Transverse colon (tissue), 4 donors: ENCODE data around the gene SRSF11. TPM values are rescaled to one million over a fixed set of nuclear protein-coding genes. Genes with fewer than 3 reads are reported as not detected.

Experiments
- DNase-seq: peaks from one replicate; pipeline ENCODE4 v3.0.0-alpha.2; 2019
- H3K27ac ChIP-seq, 4 donors: fragments of 200-600 bp; sonication (generic); 2 replicates each; pipeline ENCODE4 v1.5.1; 2016 to 2018; ENCODE audit warnings: inconsistent platforms in 4 of 4
- H3K27me3 ChIP-seq: fragments of 200-600 bp; sonication (generic); 2 replicates; pipeline ENCODE4 v1.5.1; 2017; ENCODE audit warnings: inconsistent platforms
- H3K36me3 ChIP-seq, 4 donors: fragments of 200-600 bp; sonication (generic); 2 replicates each; pipeline ENCODE4 v1.5.1; 2017 to 2019; ENCODE audit warnings: inconsistent platforms in 4 of 4
- H3K4me1 ChIP-seq, 4 donors: fragments of 200-600 bp; sonication (generic); 2 replicates each; pipeline ENCODE4 v1.5.1; 2017 to 2020; ENCODE audit warnings: inconsistent platforms in 4 of 4
- H3K4me3 ChIP-seq, 4 donors: fragments of 200-600 bp; sonication (generic); 1 replicate in 1 of 4; 2 replicates in 3 of 4; pipeline versions ENCODE4 v1.5.1 to v1.6.1; 2017 to 2019; ENCODE audit warnings: inconsistent platforms in 4 of 4
- H3K9me3 ChIP-seq, 2 donors: fragments of 200-600 bp; sonication (generic); 2 replicates each; pipeline ENCODE4 v1.5.1; 2017 to 2019; ENCODE audit warnings: inconsistent platforms in 2 of 2
- EP300 ChIP-seq: sonication (generic); formaldehyde crosslinking; IDR thresholded peaks from one replicate; pipeline ENCODE4 v1.6.1; 2017; ENCODE audit warnings: antibody characterized with exemption, low read depth
- POLR2A ChIP-seq: fragments of 450-650 bp; IDR thresholded peaks from one replicate; pipeline ENCODE4 v1.6.1; 2016; ENCODE audit warnings: antibody characterized with exemption, mild to moderate bottlenecking, moderate library complexity
- POLR2AphosphoS5 ChIP-seq, 3 donors: sonication (generic); formaldehyde crosslinking; IDR thresholded peaks; one replicate each; pipeline ENCODE4 v1.6.1; 2016; ENCODE audit warnings: antibody characterized with exemption in 3 of 3
- WGBS, 2 donors: methylation state at CpG; one replicate each; pipeline ENCODE4 v1.1.5; 2018; ENCODE audit warnings: low coverage in 1 of 2; 5-methylcytosine and 5-hydroxymethylcytosine counted together
- in situ Hi-C, 4 donors: fragments of 200-750 bp; cut with MboI; loops; one replicate each; pipeline versions ENCODE4 v1.15.0 to v1.15.1; 2017; ENCODE audit warnings: low sequenced_read_pairs in 3 of 4, low pct_ligation_motif_present in 1 of 4, low pct_unique_long_range_greater_than_20kb in 1 of 4
- intact Hi-C: fragments of 100-400 bp; cut with DNase I; formaldehyde crosslinking; loops from one replicate; pipeline ENCODE4 v1.15.1; 2023; ENCODE audit warnings: low total_unique reads
- total RNA-seq, 4 donors: library from RNA; depleted of rRNA; stranded (reverse); fragments of >200 nt; gene quantifications; one replicate each; pipeline ENCODE4 v1.1.0, GENCODE V29; 2016
- TF ChIP-seq, protein P1 (sequence below), 5 experiments: fragments of 200-600 bp in 3 of 5; fragments of 450-650 bp in 2 of 5; sonication (generic) in 3 of 5; IDR thresholded peaks; 1 replicate in 2 of 5; 2 replicates in 3 of 5; pipeline ENCODE4 v1.5.1; 2016 to 2017; ENCODE audit warnings: antibody characterized with exemption in 5 of 5, inconsistent platforms in 3 of 5, mild to moderate bottlenecking in 2 of 5, moderate library complexity in 1 of 5

The SRSF11 gene
- total RNA-seq, 4 donors from 2014 or later: 103 to 573 (median 189) TPM

DNA sequence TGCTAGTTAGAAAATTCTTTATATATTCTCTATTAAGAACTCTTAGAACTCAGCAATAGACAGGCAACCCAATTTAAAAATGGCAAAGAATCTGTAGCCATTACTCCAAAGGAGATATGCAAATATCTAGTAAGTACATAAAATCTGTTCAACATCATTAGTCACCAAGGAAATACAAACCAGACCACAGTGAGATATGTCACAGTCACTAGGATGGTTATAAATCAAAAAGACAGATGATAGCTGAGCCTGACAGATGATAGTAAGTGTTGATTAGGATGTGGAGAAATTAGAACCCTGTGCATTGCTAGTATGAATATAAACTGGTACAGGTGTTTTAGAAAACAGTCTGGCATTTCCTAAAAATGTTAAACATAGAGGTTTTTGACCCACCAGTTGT lies 26.6 kb downstream of the SRSF11 start:
- no peaks in the 10 kb centered on the region for H3K27me3 ChIP-seq
- no peak overlapping the region for H3K27ac ChIP-seq
- no peaks in the 10 kb centered on the region for H3K9me3 ChIP-seq
- no peak for DNase-seq
- in situ Hi-C loops (loop anchor here (25.0 kb wide), 1 partner anchor 815 kb away; no protein-coding TSS in a partner anchor), intact Hi-C loops (no loop called here)
- no peak overlapping the region for H3K4me3 ChIP-seq
- TF ChIP-seq POLR2A (no peak), EP300 (no peak), POLR2AphosphoS5 (IDR thresholded peaks at IDR 0.05) (no peak)
- TF ChIP-seq, protein P1, sequence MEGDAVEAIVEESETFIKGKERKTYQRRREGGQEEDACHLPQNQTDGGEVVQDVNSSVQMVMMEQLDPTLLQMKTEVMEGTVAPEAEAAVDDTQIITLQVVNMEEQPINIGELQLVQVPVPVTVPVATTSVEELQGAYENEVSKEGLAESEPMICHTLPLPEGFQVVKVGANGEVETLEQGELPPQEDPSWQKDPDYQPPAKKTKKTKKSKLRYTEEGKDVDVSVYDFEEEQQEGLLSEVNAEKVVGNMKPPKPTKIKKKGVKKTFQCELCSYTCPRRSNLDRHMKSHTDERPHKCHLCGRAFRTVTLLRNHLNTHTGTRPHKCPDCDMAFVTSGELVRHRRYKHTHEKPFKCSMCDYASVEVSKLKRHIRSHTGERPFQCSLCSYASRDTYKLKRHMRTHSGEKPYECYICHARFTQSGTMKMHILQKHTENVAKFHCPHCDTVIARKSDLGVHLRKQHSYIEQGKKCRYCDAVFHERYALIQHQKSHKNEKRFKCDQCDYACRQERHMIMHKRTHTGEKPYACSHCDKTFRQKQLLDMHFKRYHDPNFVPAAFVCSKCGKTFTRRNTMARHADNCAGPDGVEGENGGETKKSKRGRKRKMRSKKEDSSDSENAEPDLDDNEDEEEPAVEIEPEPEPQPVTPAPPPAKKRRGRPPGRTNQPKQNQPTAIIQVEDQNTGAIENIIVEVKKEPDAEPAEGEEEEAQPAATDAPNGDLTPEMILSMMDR (IDR thresholded peaks at IDR 0.05): no peak
- H3K4me1 ChIP-seq: no peaks in the 10 kb centered on the region
- peaks cover 0 to 97% (median 44%) of the 10 kb centered on the region in 4 donors for H3K36me3 ChIP-seq

DNA sequence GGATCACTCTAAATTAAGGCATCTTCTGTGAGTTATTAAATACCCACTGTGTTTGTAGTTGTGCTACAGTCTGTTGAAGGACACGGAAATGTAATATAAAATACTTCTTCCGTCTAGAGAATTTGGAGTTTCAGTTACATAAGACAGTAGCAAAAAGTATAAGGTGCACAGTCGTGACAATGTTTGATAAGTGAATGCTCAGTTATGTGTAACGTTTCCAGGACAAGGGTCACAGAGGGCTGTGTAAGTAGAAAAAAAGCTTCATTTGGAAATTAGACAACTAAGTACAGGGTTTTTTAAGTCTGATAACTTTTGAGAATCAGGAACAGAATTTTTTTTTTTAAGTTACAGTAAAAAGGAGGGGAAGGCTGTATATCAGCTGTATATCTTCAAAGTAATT lies 27.5 kb downstream of the SRSF11 start:
- Histone ChIP-seq H3K4me3 (no peak overlapping the region), H3K4me1 (no peaks in the 10 kb centered on the region), H3K27me3 (no peaks in the 10 kb centered on the region), H3K36me3 (peaks cover 0 to 88% (median 40%) of the 10 kb centered on the region in 4 donors), H3K27ac (no peak overlapping the region), H3K9me3 (no peaks in the 10 kb centered on the region)
- 79 to 80% methylated on average over 4 of the region's 4 CpGs for WGBS, 2 donors
- intact Hi-C loops: no loop called here
- DNase-seq: no peak
- in situ Hi-C loops: loop anchor here (25.0 kb wide), 1 partner anchor 814 kb away; no protein-coding TSS in a partner anchor
- no peak for TF ChIP-seq POLR2A
- TF ChIP-seq, protein P1 (IDR thresholded peaks at IDR 0.05): no peak
- TF ChIP-seq POLR2AphosphoS5 (IDR thresholded peaks at IDR 0.05): no peak
- no peak for TF ChIP-seq EP300

DNA sequence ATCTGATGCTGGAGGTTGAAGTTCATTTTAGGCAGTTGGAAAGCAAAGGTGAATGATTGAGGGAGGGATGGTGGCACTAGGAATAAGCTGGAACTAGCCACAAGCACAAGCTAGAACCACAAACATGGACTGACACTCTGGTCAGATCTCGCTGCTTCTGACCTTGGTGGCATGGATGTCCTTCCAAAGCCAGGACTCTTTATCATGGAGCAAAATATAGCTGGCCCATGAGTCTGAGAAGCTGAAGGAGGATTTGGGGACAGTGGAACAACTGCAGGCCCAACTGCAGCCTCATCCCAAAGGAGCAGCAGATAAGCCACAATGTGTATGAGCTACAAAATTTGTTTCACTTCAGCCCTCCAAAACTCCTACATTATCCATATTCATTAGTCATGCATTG lies 35.5 kb downstream of the SRSF11 start:
- no peak for DNase-seq
- Histone ChIP-seq H3K4me1 (no peaks in the 10 kb centered on the region), H3K27me3 (no peaks in the 10 kb centered on the region), H3K4me3 (no peak overlapping the region), H3K9me3 (no peaks in the 10 kb centered on the region), H3K27ac (no peak overlapping the region), H3K36me3 (peaks cover 0 to 12% (median 1%) of the 10 kb centered on the region in 4 donors)
- WGBS, 2 donors: 91% methylated on average over 1 of the region's 1 CpG; no CpG with 5 or more reads in 1 of the 2 donors
- in situ Hi-C loops: no loop called here
- intact Hi-C loops: no loop called here
- TF ChIP-seq, protein P1 (IDR thresholded peaks at IDR 0.05): no peak
- no peak for TF ChIP-seq POLR2AphosphoS5 (IDR thresholded peaks at IDR 0.05)
- TF ChIP-seq EP300: no peak
- no peak for TF ChIP-seq POLR2A

DNA sequence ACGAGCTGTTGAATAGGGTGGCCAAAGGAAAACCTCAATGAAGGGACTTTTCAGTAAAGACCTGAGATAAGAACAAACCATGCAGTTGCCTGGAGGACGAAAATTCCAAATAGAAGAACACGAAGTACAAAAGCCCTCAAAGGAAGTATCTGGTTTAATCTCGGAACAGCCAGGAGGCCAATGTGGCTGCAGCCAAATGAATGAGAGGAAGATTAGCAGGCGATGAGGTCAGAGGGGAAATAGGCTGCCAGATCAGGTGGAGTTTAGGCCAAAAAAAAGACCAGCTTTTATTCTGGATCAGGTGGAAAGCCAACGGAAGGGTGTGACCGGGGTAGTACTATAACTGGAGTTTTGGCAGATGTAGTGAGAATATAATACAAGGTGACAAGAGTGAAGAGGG lies 43.7 kb downstream of the SRSF11 start:
- no peaks in the 10 kb centered on the region for H3K9me3 ChIP-seq
- intact Hi-C loops (no loop called here), in situ Hi-C loops (no loop called here)
- H3K36me3 ChIP-seq: peaks cover 0 to 35% (median 6%) of the 10 kb centered on the region in 4 donors
- H3K27me3 ChIP-seq: no peaks in the 10 kb centered on the region
- TF ChIP-seq EP300: no peak
- no peak for TF ChIP-seq POLR2AphosphoS5 (IDR thresholded peaks at IDR 0.05)
- no peak for TF ChIP-seq POLR2A
- TF ChIP-seq, protein P1 (IDR thresholded peaks at IDR 0.05): no peak
- no peak for DNase-seq
- no peak overlapping the region for H3K4me3 ChIP-seq
- 93% methylated on average over 7 of the region's 7 CpGs for WGBS, 2 donors
- no peak overlapping the region for H3K27ac ChIP-seq
- no peaks in the 10 kb centered on the region for H3K4me1 ChIP-seq
